A549 (cell line): ENCODE data around the gene RAB20. TPM values are rescaled to one million over a fixed set of nuclear protein-coding genes. Genes with fewer than 3 reads are reported as not detected.

Experiments
- ATAC-seq, 2 experiments: fragments of 200-7000 bp in 1 of 2; fragments of >200 bp in 1 of 2; cut with Nextera tagmentation in 1 of 2; cut with Tn5 transposase in 1 of 2; 3 replicates each; pipeline versions ENCODE4 v1.8.0 to v1.9.1; 2018 to 2020; ENCODE audit warnings: mild to moderate bottlenecking in 1 of 2, moderate library complexity in 1 of 2
- CTCF ChIA-PET: fragments of 300-600 bp; sonication (Branson Sonifier 250); formaldehyde crosslinking; extraction: SDS; loops from one replicate; lab custom pipeline; 2021; ENCODE audit warnings: antibody characterized with exemption, inconsistent platforms; lab: Yijun Ruan, JAX
- POLR2A ChIA-PET: fragments of 350-600 bp; formaldehyde crosslinking; extraction: SDS; loops from one replicate; lab custom pipeline; 2021; ENCODE audit warnings: antibody characterized with exemption, inconsistent platforms; lab: Yijun Ruan, JAX
- DNase-seq, 2 experiments: peaks; one replicate each; pipeline versions ENCODE4 v3.0.0 to v3.0.0-alpha.2; 2011 to 2016; ENCODE audit warnings: low read depth in 1 of 2, low spot score in 1 of 2
- FAIRE-seq: peaks from 2 replicates; lab custom pipeline; 2011; peaks lifted over from hg19 to GRCh38; lab: Jason Lieb, UNC
- H3K27ac ChIP-seq, 2 experiments: fragments of >200 bp; sonication (Bioruptor Twin); formaldehyde crosslinking; 3 replicates each; pipeline ENCODE4 v1.5.1; 2016 to 2017
- H3K4me1 ChIP-seq: fragments of >200 bp; sonication (Bioruptor Twin); formaldehyde crosslinking; 3 replicates; pipeline ENCODE4 v1.6.1; 2016
- H3K4me2 ChIP-seq: fragments of >200 bp; sonication (Bioruptor Twin); formaldehyde crosslinking; 3 replicates; pipeline ENCODE4 v1.6.1; 2016
- H3K4me3 ChIP-seq: fragments of >200 bp; sonication (Bioruptor Twin); formaldehyde crosslinking; 3 replicates; pipeline ENCODE4 v1.5.1; 2016
- H3K9me3 ChIP-seq: fragments of >200 bp; sonication (Bioruptor Twin); formaldehyde crosslinking; 3 replicates; pipeline ENCODE4 v1.6.1; 2016
- BHLHE40 ChIP-seq: IDR thresholded peaks from 2 replicates; pipeline ENCODE4 v1.6.1; 2012; ENCODE audit warnings: low read depth, low read length, inconsistent platforms
- CBX8 ChIP-seq: fragments of 200-600 bp; sonication (generic); IDR thresholded peaks from 2 replicates; pipeline ENCODE4 v1.6.1; 2016
- CHD2 ChIP-seq: fragments of 150-350 bp; IDR thresholded peaks from 2 replicates; pipeline ENCODE4 v1.6.1; 2014; ENCODE audit warnings: low read length; ENCODE audit not compliant: partially characterized antibody
- CHD4 ChIP-seq: fragments of 200-600 bp; sonication (generic); IDR thresholded peaks from 2 replicates; pipeline ENCODE4 v1.6.1; 2016; ENCODE audit warnings: antibody characterized with exemption, mild to moderate bottlenecking, borderline replicate concordance
- EHF ChIP-seq: fragments of 250-450 bp; sonication (Bioruptor Pico); IDR thresholded peaks from 2 replicates; pipeline ENCODE4 v1.5.0; 2020; ENCODE audit warnings: mild to moderate bottlenecking
- EHMT2 ChIP-seq: fragments of 200-600 bp; sonication (generic); IDR thresholded peaks from 2 replicates; pipeline ENCODE4 v1.6.1; 2016; ENCODE audit warnings: antibody characterized with exemption, low read depth, mild to moderate bottlenecking, moderate library complexity
- HDAC2 ChIP-seq: fragments of 200-600 bp; sonication (generic); IDR thresholded peaks from 2 replicates; pipeline ENCODE4 v1.6.1; 2016
- HOXB13 ChIP-seq: fragments of 250-450 bp; sonication (Bioruptor Pico); IDR thresholded peaks from 2 replicates; pipeline ENCODE4 v1.5.0; 2020; ENCODE audit warnings: low read depth, mild to moderate bottlenecking, moderate library complexity
- HOXB5 ChIP-seq: fragments of 250-450 bp; sonication (Bioruptor Pico); IDR thresholded peaks from 2 replicates; pipeline ENCODE4 v1.5.0; 2020; ENCODE audit warnings: mild to moderate bottlenecking, moderate library complexity
- KDM5A ChIP-seq: fragments of 200-600 bp; sonication (generic); IDR thresholded peaks from 2 replicates; pipeline ENCODE4 v1.6.1; 2016; ENCODE audit warnings: antibody characterized with exemption, mild to moderate bottlenecking
- MAFK ChIP-seq: fragments of 450-650 bp; IDR thresholded peaks from 2 replicates; pipeline ENCODE4 v1.6.1; 2014; ENCODE audit not compliant: partially characterized antibody
- MAZ ChIP-seq: fragments of 150-350 bp; IDR thresholded peaks from 2 replicates; pipeline ENCODE4 v1.6.1; 2014; ENCODE audit warnings: antibody characterized with exemption, low read depth, low read length, borderline replicate concordance
- NPAS2 ChIP-seq: fragments of 250-450 bp; sonication (Bioruptor Pico); IDR thresholded peaks from 2 replicates; pipeline ENCODE4 v1.8.0; 2022; ENCODE audit warnings: mild to moderate bottlenecking, moderate library complexity, borderline replicate concordance
- PHF8 ChIP-seq: fragments of 200-600 bp; sonication (generic); IDR thresholded peaks from 2 replicates; pipeline ENCODE4 v1.6.1; 2016; ENCODE audit warnings: low read depth, mild to moderate bottlenecking, antibody characterized with exemption, moderate library complexity, borderline replicate concordance
- RARB ChIP-seq: fragments of 250-450 bp; sonication (Bioruptor Pico); IDR thresholded peaks from 2 replicates; pipeline ENCODE4 v1.8.0; 2021; ENCODE audit warnings: mild to moderate bottlenecking, moderate library complexity
- RCOR1 ChIP-seq: fragments of 150-350 bp; IDR thresholded peaks from 2 replicates; pipeline ENCODE4 v1.6.1; 2014; ENCODE audit warnings: antibody characterized with exemption, low read length, low read depth
- SREBF2 ChIP-seq: fragments of 450-650 bp; IDR thresholded peaks from 2 replicates; pipeline ENCODE4 v1.6.1; 2014; ENCODE audit warnings: mild to moderate bottlenecking, moderate library complexity
- ZFP36 ChIP-seq: fragments of 450-650 bp; IDR thresholded peaks from 2 replicates; pipeline ENCODE4 v1.6.1; 2014; ENCODE audit warnings: borderline replicate concordance; ENCODE audit not compliant: partially characterized antibody
- ZNF302 ChIP-seq: fragments of 250-450 bp; sonication (Bioruptor Pico); IDR thresholded peaks from 2 replicates; pipeline ENCODE4 v1.9.0; 2021; ENCODE audit warnings: inconsistent platforms, mild to moderate bottlenecking, moderate library complexity
- ZSCAN20 ChIP-seq: fragments of 250-450 bp; sonication (Bioruptor Pico); IDR thresholded peaks from 2 replicates; pipeline ENCODE4 v1.8.0; 2022; ENCODE audit warnings: mild to moderate bottlenecking, moderate library complexity
- WGBS: methylation state at CpG from one replicate; pipeline ENCODE4 v1.1.6; 2017; ENCODE audit errors: missing lambda C conversion rate; 5-methylcytosine and 5-hydroxymethylcytosine counted together
- polyA plus RNA-seq, 4 experiments: library from polyadenylated mRNA; depleted of rRNA in 3 of 4; stranded (reverse); fragments of >200 nt; fragmentation: RNase III in 1 of 4; extraction: RNeasy Plus Mini Kit Qiagen cat#74134 plus additional on column Dnase treatment in 1 of 4; gene quantifications; 2 replicates in 3 of 4; 3 replicates in 1 of 4; pipeline ENCODE4 v1.2.3, GENCODE V29; 2011 to 2017
- TF ChIP-seq, protein P1 (sequence below): IDR thresholded peaks from 2 replicates; pipeline ENCODE4 v1.6.1; 2012
- TF ChIP-seq, protein P2 (sequence below): fragments of >200 bp; sonication (Bioruptor Twin); formaldehyde crosslinking; IDR thresholded peaks from 3 replicates; pipeline ENCODE4 v1.6.1; 2016
- TF ChIP-seq, protein P3 (sequence below): fragments of 250-450 bp; sonication (Bioruptor Pico); IDR thresholded peaks from 2 replicates; pipeline ENCODE4 v1.5.0; 2021; ENCODE audit warnings: mild to moderate bottlenecking, moderate library complexity, borderline replicate concordance
- TF ChIP-seq, protein P4 (sequence below): fragments of >200 bp; sonication (Bioruptor Twin); formaldehyde crosslinking; IDR thresholded peaks from 3 replicates; pipeline ENCODE4 v1.5.1; 2016

RAB20 gene
- polyA plus RNA-seq, 2 of the 4 experiments (the other 2 are of a cell fraction) = 1.0 to 1.5 TPM

DNA sequence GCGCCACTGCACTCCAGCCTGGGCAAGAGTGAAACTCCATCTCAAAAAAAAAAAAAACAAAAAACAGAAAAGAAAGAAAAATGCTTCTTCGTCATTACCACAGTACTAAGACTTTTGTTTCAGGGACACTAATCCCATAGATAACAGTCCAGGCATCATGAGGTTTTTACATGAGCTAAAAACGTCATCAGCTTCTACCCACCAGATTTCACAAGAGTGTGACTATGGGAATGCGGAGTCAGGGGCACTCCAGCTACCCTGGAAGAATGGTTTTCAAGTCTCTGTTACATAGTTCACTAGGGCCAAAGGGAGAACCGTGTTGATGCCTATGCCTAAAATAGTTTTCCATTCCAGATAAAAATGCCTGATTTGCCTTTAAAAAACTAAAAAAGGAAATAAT is 33.2 kb downstream of the RAB20 start:
- POLR2A ChIA-PET = interaction anchor here (0.6 kb wide), 1 partner anchor 19 kb away, joined by 3 read pairs; no protein-coding TSS in a partner anchor

DNA sequence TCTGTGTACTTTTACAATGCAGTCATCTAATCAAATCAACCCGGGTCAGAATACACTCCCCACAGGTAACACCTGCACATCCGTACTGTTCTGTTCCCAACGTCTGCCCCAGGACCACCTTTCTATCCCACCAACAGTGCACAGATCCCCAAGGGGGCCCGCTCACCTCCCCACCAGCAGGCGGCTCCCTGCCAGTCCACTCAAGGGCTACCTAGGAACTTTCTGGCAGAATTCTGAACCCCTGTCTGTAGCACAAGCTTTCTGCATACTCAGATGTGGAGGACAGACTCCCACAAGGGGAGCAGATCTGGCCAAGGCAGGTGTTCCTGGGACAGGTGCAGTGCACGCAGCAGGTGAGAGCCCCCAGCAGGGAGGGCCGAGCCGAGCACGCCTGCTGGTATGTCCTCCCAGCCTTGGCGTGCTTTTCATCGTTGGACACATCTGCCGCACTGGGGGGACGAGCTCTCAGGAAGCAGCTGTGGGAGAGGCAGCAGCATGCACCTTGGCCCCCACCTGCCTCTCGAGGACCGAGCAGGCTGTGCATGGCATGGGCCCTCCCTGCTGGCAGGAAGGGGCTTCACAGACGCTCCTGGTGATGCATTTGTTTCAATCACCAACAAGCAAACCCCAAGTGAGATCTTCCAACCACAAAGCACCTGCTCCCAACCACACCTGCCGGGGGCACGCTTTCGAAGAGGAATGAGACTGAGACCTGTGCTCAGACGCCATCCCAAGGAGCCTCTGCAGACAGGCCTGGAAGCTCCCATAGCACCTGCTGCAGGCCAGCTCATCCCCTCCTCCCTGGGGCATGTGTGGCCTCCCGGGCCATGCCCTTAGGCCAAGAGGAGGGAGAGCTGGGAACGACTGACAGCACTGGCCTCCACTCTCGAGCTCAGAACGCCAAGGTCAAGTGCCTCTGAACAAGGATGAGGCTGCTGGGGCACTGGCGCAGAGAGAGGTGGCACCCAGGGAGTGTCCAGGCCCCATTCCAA is 35.9 kb downstream of the RAB20 start:
- ATAC-seq (no peak), DNase-seq (no peak), FAIRE-seq (no peak)
- Histone ChIP-seq H3K4me2 (no peak overlapping the region), H3K4me1 (peaks cover 8% of the 10 kb centered on the region; the same call in 1 of the 3 replicates), H3K9me3 (no peaks in the 10 kb centered on the region), H3K27ac (no peak overlapping the region), H3K4me3 (no peak overlapping the region)
- 73% methylated on average over 16 of the region's 25 CpGs for WGBS
- ChIA-PET POLR2A (no interaction called here), CTCF (interaction anchor here (0.7 to 1.8 kb wide), 2 partner anchors 9 to 12 kb away, joined by 3 to 4 read pairs; no protein-coding TSS in a partner anchor)
- TF ChIP-seq EHMT2 (no peak), CBX8 (no peak), BHLHE40 (no peak), ZFP36 (no peak), CHD2 (no peak), RCOR1 (no peak), RARB (CRISPR knock-in tag) (no peak), MAFK (no peak), CHD4 (no peak), HOXB5 (CRISPR knock-in tag) (no peak), HOXB13 (CRISPR knock-in tag) (no peak), HDAC2 (no peak), EHF (CRISPR knock-in tag) (no peak), ZNF302 (no peak), SREBF2 (no peak), PHF8 (no peak)
- TF ChIP-seq, protein P1, sequence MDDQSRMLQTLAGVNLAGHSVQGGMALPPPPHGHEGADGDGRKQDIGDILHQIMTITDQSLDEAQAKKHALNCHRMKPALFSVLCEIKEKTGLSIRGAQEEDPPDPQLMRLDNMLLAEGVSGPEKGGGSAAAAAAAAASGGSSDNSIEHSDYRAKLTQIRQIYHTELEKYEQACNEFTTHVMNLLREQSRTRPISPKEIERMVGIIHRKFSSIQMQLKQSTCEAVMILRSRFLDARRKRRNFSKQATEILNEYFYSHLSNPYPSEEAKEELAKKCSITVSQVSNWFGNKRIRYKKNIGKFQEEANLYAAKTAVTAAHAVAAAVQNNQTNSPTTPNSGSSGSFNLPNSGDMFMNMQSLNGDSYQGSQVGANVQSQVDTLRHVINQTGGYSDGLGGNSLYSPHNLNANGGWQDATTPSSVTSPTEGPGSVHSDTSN = no peak
- TF ChIP-seq, protein P2, sequence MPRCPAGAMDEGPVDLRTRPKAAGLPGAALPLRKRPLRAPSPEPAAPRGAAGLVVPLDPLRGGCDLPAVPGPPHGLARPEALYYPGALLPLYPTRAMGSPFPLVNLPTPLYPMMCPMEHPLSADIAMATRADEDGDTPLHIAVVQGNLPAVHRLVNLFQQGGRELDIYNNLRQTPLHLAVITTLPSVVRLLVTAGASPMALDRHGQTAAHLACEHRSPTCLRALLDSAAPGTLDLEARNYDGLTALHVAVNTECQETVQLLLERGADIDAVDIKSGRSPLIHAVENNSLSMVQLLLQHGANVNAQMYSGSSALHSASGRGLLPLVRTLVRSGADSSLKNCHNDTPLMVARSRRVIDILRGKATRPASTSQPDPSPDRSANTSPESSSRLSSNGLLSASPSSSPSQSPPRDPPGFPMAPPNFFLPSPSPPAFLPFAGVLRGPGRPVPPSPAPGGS = no peak
- TF ChIP-seq, protein P3, sequence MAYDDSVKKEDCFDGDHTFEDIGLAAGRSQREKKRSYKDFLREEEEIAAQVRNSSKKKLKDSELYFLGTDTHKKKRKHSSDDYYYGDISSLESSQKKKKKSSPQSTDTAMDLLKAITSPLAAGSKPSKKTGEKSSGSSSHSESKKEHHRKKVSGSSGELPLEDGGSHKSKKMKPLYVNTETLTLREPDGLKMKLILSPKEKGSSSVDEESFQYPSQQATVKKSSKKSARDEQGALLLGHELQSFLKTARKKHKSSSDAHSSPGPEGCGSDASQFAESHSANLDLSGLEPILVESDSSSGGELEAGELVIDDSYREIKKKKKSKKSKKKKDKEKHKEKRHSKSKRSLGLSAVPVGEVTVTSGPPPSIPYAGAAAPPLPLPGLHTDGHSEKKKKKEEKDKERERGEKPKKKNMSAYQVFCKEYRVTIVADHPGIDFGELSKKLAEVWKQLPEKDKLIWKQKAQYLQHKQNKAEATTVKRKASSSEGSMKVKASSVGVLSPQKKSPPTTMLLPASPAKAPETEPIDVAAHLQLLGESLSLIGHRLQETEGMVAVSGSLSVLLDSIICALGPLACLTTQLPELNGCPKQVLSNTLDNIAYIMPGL (CRISPR knock-in tag) = no peak

More for the DNA sequence above, 33.2 kb downstream of the RAB20 start:
- no peak for FAIRE-seq
- no peak overlapping the region for H3K4me2 ChIP-seq
- CTCF ChIA-PET = interaction anchor here (0.7 kb wide), 1 partner anchor 73 kb away, joined by 3 read pairs; no protein-coding TSS in a partner anchor
- no peak for ATAC-seq
- WGBS = 64% methylated on average over 4 of the region's 5 CpGs
- TF ChIP-seq KDM5A = no peak
- TF ChIP-seq MAZ = no peak
- no peak for TF ChIP-seq NPAS2 (CRISPR knock-in tag)
- TF ChIP-seq, protein P4, sequence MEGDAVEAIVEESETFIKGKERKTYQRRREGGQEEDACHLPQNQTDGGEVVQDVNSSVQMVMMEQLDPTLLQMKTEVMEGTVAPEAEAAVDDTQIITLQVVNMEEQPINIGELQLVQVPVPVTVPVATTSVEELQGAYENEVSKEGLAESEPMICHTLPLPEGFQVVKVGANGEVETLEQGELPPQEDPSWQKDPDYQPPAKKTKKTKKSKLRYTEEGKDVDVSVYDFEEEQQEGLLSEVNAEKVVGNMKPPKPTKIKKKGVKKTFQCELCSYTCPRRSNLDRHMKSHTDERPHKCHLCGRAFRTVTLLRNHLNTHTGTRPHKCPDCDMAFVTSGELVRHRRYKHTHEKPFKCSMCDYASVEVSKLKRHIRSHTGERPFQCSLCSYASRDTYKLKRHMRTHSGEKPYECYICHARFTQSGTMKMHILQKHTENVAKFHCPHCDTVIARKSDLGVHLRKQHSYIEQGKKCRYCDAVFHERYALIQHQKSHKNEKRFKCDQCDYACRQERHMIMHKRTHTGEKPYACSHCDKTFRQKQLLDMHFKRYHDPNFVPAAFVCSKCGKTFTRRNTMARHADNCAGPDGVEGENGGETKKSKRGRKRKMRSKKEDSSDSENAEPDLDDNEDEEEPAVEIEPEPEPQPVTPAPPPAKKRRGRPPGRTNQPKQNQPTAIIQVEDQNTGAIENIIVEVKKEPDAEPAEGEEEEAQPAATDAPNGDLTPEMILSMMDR = no peak
- no peak for TF ChIP-seq ZFP36
- TF ChIP-seq ZSCAN20 (CRISPR knock-in tag) = no peak
- no peak for TF ChIP-seq SREBF2
- H3K4me1 ChIP-seq = peaks cover 3% of the 10 kb centered on the region; the same call in 1 of the 3 replicates
- no peaks in the 10 kb centered on the region for H3K9me3 ChIP-seq
- H3K4me3 ChIP-seq = no peak overlapping the region
- H3K27ac ChIP-seq = no peak overlapping the region
- no peak for DNase-seq
